AG10803 (cell line): ENCODE data around the gene CAMKK1.

Experiments used
- DNase-seq: peaks from one replicate; pipeline ENCODE4 v3.0.0; 2010; ENCODE audit warnings: low read depth
- H3K4me3 ChIP-seq: 2 replicates; pipeline ENCODE4 v1.5.1; 2011; ENCODE audit warnings: mild to moderate bottlenecking, low read length, control low read depth
- TF ChIP-seq, protein P1 (sequence below): conservative IDR thresholded peaks from 2 replicates; pipeline ENCODE4 v1.5.1; 2011; ENCODE audit warnings: mild to moderate bottlenecking, low read length, control low read depth, inconsistent platforms

CAMKK1 gene

DNA sequence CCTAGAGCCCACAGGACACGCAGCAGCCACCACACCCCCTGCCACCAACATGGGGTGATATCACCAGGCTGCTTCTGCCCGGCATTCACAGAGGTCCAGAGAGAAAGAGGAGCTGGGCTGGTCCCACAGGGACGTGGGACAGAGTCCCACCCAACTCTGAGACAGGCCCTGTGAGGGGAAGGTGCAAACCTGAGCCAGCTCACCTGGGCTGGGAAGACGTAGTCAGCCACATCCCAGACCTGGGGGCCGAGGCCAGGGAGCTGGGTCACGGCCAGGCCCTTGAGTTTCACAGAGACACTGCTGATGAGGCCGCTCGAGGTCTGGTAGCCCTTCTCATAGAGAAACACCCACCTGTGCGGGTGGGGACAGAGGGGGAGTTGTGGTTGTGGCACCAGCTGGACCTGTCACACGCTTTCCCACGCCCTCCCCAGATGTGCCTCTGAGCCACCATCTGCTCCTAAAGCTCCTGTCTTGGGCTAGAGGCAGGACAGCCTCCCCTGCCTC, 12.2 kb upstream of the CAMKK1 start:
- no peak for DNase-seq
- no peak overlapping the region for H3K4me3 ChIP-seq
- TF ChIP-seq, protein P1, sequence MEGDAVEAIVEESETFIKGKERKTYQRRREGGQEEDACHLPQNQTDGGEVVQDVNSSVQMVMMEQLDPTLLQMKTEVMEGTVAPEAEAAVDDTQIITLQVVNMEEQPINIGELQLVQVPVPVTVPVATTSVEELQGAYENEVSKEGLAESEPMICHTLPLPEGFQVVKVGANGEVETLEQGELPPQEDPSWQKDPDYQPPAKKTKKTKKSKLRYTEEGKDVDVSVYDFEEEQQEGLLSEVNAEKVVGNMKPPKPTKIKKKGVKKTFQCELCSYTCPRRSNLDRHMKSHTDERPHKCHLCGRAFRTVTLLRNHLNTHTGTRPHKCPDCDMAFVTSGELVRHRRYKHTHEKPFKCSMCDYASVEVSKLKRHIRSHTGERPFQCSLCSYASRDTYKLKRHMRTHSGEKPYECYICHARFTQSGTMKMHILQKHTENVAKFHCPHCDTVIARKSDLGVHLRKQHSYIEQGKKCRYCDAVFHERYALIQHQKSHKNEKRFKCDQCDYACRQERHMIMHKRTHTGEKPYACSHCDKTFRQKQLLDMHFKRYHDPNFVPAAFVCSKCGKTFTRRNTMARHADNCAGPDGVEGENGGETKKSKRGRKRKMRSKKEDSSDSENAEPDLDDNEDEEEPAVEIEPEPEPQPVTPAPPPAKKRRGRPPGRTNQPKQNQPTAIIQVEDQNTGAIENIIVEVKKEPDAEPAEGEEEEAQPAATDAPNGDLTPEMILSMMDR = no peak

DNA sequence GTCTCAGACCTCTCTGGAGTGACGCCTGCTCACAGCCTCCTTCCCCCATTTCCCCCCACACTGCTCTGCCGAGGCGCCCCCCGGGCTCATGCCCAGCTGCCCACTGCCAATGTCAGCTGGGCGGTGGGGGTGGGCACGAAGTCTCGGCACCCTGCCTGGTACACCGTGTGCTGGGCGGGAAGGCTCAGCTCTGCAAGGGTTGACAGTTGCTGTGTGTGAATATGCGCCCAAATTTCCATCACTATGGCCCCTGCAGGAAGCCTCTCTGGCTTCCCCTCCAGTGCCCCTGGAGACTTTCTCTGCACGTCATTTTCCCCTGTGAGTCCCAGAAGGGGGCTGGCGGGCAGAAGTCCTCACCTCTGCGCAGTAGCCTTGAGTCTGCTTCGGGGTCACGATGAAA, 11.6 kb upstream of the CAMKK1 start:
- TF ChIP-seq, protein P1 = no peak
- no peak overlapping the region for H3K4me3 ChIP-seq
- no peak for DNase-seq

DNA sequence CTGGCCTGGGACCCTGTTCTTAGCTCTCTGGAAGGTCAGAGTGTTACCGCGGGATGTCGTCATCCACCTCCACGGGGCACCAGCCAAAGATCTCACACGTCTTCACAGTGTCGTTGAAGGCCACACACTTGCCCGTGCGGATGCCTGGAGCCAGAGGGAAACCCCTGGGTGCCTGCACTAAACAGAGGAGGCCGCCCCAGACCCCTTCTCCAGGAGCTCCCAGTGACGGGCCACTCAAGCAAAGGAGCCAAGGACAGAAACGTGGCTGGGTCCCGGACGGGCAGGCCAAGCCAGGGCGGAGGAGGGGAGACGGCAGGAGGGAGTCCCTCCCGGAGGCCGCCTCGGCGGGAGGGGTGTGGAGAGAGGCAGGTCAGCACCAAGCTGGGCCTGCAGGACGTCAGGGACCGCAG, 11.0 kb upstream of the CAMKK1 start:
- TF ChIP-seq, protein P1 = no peak
- no peak for DNase-seq
- H3K4me3 ChIP-seq = no peak overlapping the region

DNA sequence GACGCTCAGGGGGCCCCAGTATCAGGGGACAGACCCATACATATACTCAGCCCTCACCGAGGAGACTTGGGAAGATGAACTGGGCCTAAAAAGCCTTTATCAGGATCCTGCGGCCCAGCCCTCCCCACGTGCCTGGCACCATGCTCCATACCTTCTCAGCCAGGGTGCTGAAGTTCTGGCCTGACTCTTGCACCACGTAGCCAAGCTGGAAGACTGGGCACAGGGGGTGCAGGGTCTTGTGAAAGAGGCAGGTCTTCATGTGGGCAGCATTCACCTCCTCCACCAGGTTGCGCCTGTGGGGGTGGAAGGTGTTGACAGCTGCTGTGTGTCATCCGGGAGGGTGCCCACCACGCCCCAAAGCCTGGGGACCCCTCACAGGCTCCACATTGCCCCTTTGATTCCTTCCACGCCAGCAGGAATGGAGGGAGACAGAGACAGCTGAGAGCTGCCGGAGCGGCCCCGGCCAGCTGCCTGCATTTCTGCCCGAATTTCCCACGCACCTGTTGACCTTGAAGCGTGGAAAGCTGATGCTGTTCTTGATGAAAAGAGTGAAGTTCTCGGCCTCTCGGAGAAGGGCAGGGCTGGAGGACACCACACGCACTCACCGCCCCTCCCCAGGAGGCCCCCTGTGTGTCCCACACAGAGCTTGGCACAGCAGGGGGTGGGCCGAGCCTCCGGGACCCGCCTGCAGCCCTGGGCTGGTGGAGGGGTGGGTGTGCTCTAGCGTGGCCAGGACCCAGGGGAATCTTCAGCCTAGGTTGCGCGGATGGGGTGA, 10.4 kb upstream of the CAMKK1 start:
- TF ChIP-seq, protein P1 = no peak
- no peak overlapping the region for H3K4me3 ChIP-seq
- DNase-seq = no peak

DNA sequence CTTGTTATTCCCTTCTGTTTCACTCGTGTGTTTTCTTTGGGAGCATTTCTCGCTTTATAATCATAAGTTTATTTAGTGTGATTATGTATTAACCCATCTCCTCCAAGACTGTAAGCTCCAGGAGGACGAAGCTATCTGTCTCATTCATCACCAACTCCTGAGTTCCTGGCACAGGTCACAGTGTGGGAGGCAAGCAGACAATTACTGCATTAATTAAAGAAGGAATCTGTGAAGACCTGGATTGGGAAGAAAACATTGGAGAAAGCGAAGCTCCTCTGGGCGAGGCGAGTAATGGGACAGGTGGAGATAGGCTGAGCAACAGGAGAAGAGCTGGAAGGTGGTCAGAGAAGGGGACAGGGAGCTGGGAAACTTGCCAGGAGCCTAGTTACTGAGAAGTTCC, 7.8 kb upstream of the CAMKK1 start:
- no peak for DNase-seq
- H3K4me3 ChIP-seq = no peak overlapping the region
- TF ChIP-seq, protein P1 = no peak

DNA sequence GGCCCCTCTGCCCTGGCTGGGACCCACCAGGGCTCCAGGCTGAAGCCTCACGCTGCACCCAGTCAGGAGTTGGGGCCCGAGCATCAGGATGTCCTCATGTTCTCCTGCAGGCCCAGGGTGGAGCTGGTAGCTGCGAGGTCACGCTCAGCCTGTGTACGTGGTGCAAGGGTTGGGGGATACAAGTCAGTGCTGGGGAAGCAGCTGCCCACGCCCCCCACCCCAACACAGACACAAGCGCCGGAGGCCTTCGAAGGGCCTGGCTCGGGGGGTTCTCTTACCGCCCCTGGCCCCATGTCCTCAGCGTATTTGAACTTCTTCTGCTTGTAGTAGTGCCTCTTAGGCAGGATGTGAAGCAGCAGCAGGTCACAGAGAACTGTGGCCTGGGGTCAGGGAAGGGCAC, 4.9 kb upstream of the CAMKK1 start:
- no peak for DNase-seq
- no peak overlapping the region for H3K4me3 ChIP-seq
- TF ChIP-seq, protein P1 = no peak

DNA sequence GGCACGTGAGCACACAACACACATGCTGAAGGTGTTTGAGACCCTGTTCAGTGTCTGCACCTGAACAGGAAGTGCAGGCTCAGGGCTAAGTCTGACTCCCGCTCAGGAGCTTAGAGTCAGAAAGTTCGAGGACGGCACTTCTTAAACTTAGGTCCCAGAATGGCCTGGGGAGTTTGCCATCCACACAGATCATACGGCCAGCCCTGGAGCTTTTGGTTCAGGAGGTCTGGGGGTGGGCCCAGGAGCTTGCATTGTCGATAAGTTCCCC, 4.0 kb upstream of the CAMKK1 start:
- DNase-seq = no peak
- H3K4me3 ChIP-seq = no peak overlapping the region
- TF ChIP-seq, protein P1 = no peak
